IMR-90 (cell line): ENCODE data around the gene MRGPRD.

ENCODE experiments used
- BHLHE40 ChIP-seq: fragments of 150-350 bp; IDR thresholded peaks from 2 replicates; pipeline ENCODE4 v1.6.1; 2016; ENCODE audit warnings: mild to moderate bottlenecking, low read depth, low read length
- CEBPB ChIP-seq: IDR thresholded peaks from 2 replicates; pipeline ENCODE4 v1.6.1; 2012; ENCODE audit warnings: low read depth, low read length, improper control_type of control experiment
- CHD1 ChIP-seq: IDR thresholded peaks from 2 replicates; pipeline ENCODE4 v1.6.1; 2012; ENCODE audit warnings: low read depth, low read length, improper control_type of control experiment
- MAFK ChIP-seq: IDR thresholded peaks from 2 replicates; pipeline ENCODE4 v1.6.1; 2012; ENCODE audit warnings: low read depth, low read length, improper control_type of control experiment
- MAZ ChIP-seq: IDR thresholded peaks from 2 replicates; pipeline ENCODE4 v1.6.1; 2012; ENCODE audit warnings: low read depth, mild to moderate bottlenecking, low read length, improper control_type of control experiment, moderate library complexity, borderline replicate concordance
- MXI1 ChIP-seq: IDR thresholded peaks from 2 replicates; pipeline ENCODE4 v1.6.1; 2012; ENCODE audit warnings: low read depth, mild to moderate bottlenecking, low read length, moderate library complexity, borderline replicate concordance
- POLR2A ChIP-seq: IDR thresholded peaks from 2 replicates; pipeline ENCODE4 v1.6.1; 2012; ENCODE audit warnings: mild to moderate bottlenecking, low read depth, low read length
- RAD21 ChIP-seq: IDR thresholded peaks from 2 replicates; pipeline ENCODE4 v1.6.1; 2012; ENCODE audit warnings: low read length, improper control_type of control experiment
- RCOR1 ChIP-seq: IDR thresholded peaks from 2 replicates; pipeline ENCODE4 v1.6.1; 2012; ENCODE audit warnings: mild to moderate bottlenecking, low read length, improper control_type of control experiment; ENCODE audit not compliant: insufficient replicate concordance
- RFX5 ChIP-seq: IDR thresholded peaks from 2 replicates; pipeline ENCODE4 v1.8.0; 2012; ENCODE audit warnings: low read depth, mild to moderate bottlenecking, low read length, moderate library complexity
- SMC3 ChIP-seq: fragments of 150-350 bp; IDR thresholded peaks from 2 replicates; pipeline ENCODE4 v1.6.1; 2016; ENCODE audit warnings: low read depth, mild to moderate bottlenecking, antibody characterized with exemption, low read length, moderate library complexity
- TF ChIP-seq, protein P1 (sequence below): conservative IDR thresholded peaks from 2 replicates; pipeline ENCODE4 v1.5.1; 2012; ENCODE audit warnings: mild to moderate bottlenecking, low read depth, low read length, improper control_type of control experiment
- TF ChIP-seq, protein P2 (sequence below): fragments of 150-350 bp; IDR thresholded peaks from 2 replicates; pipeline ENCODE4 v1.6.1; 2016; ENCODE audit warnings: low read depth, mild to moderate bottlenecking, low read length, moderate library complexity, borderline replicate concordance
- TF ChIP-seq, protein P3 (sequence below): fragments of 150-350 bp; IDR thresholded peaks from 2 replicates; pipeline ENCODE4 v1.6.1; 2017; ENCODE audit warnings: mild to moderate bottlenecking, antibody characterized with exemption, low read length, low read depth

DNA sequence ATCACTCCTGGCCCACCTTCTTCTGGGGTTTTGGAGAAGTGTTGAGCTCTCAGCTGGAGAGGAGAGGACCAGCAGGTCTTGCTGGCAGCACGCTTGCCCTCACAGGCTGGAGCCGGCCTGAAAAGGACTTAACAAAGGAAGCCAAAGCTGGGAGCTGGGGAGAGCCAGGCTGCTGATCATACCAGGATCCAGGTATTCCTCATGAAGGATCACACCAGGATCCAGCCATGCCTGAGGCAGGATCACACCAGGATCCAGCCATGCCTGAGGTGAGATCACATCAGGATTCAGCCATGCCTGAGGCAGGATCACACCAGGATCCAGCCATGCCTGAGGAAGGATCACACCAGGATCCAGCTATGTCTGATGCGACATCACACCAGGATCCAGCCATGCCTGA, 17.0 kb downstream of the MRGPRD start:
- TF ChIP-seq, protein P1, sequence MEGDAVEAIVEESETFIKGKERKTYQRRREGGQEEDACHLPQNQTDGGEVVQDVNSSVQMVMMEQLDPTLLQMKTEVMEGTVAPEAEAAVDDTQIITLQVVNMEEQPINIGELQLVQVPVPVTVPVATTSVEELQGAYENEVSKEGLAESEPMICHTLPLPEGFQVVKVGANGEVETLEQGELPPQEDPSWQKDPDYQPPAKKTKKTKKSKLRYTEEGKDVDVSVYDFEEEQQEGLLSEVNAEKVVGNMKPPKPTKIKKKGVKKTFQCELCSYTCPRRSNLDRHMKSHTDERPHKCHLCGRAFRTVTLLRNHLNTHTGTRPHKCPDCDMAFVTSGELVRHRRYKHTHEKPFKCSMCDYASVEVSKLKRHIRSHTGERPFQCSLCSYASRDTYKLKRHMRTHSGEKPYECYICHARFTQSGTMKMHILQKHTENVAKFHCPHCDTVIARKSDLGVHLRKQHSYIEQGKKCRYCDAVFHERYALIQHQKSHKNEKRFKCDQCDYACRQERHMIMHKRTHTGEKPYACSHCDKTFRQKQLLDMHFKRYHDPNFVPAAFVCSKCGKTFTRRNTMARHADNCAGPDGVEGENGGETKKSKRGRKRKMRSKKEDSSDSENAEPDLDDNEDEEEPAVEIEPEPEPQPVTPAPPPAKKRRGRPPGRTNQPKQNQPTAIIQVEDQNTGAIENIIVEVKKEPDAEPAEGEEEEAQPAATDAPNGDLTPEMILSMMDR = no peak
- TF ChIP-seq MXI1 = no peak
- no peak for TF ChIP-seq POLR2A
- TF ChIP-seq RFX5 = no peak
- TF ChIP-seq SMC3 = no peak
- TF ChIP-seq CHD1 = no peak
- TF ChIP-seq RAD21 = no peak
- TF ChIP-seq, protein P2, sequence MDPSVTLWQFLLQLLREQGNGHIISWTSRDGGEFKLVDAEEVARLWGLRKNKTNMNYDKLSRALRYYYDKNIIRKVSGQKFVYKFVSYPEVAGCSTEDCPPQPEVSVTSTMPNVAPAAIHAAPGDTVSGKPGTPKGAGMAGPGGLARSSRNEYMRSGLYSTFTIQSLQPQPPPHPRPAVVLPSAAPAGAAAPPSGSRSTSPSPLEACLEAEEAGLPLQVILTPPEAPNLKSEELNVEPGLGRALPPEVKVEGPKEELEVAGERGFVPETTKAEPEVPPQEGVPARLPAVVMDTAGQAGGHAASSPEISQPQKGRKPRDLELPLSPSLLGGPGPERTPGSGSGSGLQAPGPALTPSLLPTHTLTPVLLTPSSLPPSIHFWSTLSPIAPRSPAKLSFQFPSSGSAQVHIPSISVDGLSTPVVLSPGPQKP = no peak
- TF ChIP-seq, protein P3, sequence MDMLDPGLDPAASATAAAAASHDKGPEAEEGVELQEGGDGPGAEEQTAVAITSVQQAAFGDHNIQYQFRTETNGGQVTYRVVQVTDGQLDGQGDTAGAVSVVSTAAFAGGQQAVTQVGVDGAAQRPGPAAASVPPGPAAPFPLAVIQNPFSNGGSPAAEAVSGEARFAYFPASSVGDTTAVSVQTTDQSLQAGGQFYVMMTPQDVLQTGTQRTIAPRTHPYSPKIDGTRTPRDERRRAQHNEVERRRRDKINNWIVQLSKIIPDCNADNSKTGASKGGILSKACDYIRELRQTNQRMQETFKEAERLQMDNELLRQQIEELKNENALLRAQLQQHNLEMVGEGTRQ = no peak
- TF ChIP-seq CEBPB = no peak
- no peak for TF ChIP-seq MAZ
- no peak for TF ChIP-seq RCOR1
- TF ChIP-seq BHLHE40 = no peak
- no peak for TF ChIP-seq MAFK
